ENCODE data around the gene SWAP70.

DNA sequence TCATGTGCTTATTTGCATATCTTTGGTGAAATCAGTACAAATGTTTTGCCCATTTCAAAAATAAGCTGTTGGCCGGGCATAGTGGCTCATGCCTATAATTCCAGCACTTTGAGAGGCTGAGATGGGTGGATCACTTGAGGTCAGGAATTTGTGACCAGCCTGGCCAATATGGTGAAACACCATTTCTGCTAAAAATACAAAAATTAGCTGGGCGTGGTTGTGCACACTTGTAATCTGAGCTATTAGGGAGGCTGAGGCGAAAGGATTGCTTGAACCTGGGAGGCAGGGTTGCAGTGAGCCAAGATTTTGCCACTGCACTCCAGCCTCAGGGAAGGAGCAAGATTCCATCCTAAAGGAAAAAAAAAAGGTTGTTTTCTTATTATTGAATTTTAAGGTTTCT, 136.0 kb downstream of the SWAP70 start:
- TF ChIP-seq POLR2A (IDR thresholded peaks at IDR 0.05) (no peak), CTCF (IDR thresholded peaks at IDR 0.05) (no peak)
